HG03066 (cell line): ENCODE measurements around the gene DLG1.
"Not testable (repeated sequence)": the region's sequence is repeated elsewhere in the genome, so short reads cannot be mapped to it uniquely, and the experiment has no call there.

Source experiments
- ATAC-seq: cut with Tn5 transposase; IDR thresholded peaks from one replicate; pipeline ENCODE4 v1.9.1; 2021; ENCODE audit warnings: low read depth; ENCODE audit not compliant: unreplicated experiment

Gene DLG1

GRCh38 chr3:197040658-197041057 is 257.8 kb downstream of the DLG1 start:
- no peak for ATAC-seq

- no peak for ATAC-seq
Observed at GRCh38 chr3:197038679-197039462, 259.5 kb downstream of the DLG1 start.

- no peak for ATAC-seq
Observed at GRCh38 chr3:197035577-197035976, 262.8 kb downstream of the DLG1 start.

GRCh38 chr3:197034778-197035177 is 263.6 kb downstream of the DLG1 start:
- not testable (repeated sequence) for ATAC-seq

GRCh38 chr3:197033764-197034163 is 264.6 kb downstream of the DLG1 start:
- ATAC-seq, result not testable (repeated sequence)

GRCh38 chr3:197031315-197032285 is 266.8 kb downstream of the DLG1 start:
- ATAC-seq, result no peak

- no peak for ATAC-seq
Observed at GRCh38 chr3:197030379-197031314, 267.8 kb downstream of the DLG1 start.

- ATAC-seq, result peak; percentile 79
Observed at GRCh38 chr3:197029511-197030167, 268.8 kb downstream of the DLG1 start, which contains the start of gene MELTF. Gene MELTF, minus strand, starts transcription at chr3:197029817. Its CDS starts 115 bp downstream, at chr3:197029702.

GRCh38 chr3:197028728-197029510 is 269.5 kb downstream of the DLG1 start:
- ATAC-seq, result peak; percentile 38

GRCh38 chr3:197027896-197028727 is 270.3 kb downstream of the DLG1 start:
- no peak for ATAC-seq

GRCh38 chr3:197027151-197027895 is 271.1 kb downstream of the DLG1 start:
- ATAC-seq, result no peak

- no peak for ATAC-seq
Observed at GRCh38 chr3:197026481-197026866, 271.9 kb downstream of the DLG1 start.

GRCh38 chr3:197025736-197026480 is 272.5 kb downstream of the DLG1 start:
- no peak for ATAC-seq

GRCh38 chr3:197024881-197025735 is 273.3 kb downstream of the DLG1 start:
- no peak for ATAC-seq

GRCh38 chr3:197023998-197024651 is 274.3 kb downstream of the DLG1 start:
- no peak for ATAC-seq
